Measurements from ENCODE around the gene CYSRT1. TPM values are rescaled to one million over a fixed set of nuclear protein-coding genes. Genes with fewer than 3 reads are reported as not detected.

CYSRT1 gene
- total RNA-seq, 3 donors from 2014 or later: 0.29 to 0.66 (median 0.32) TPM

DNA sequence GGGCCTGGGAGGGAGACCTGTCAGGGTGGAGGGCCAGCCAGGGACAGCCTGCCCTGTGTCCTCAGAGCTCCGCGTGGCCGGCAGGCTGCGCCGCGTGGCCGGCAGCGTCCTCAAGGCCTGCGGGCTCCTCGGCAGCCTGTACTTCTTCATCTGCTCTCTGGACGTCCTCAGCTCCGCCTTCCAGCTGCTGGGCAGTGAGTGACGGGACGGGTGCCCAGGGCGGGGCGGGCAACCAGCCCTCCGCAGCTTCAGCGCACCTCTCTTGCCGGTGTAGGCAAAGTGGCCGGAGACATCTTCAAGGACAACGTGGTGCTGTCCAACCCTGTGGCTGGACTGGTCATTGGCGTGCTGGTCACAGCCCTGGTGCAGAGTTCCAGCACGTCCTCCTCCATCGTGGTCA, 7.5 kb downstream of the CYSRT1 start:
- H3K9me3 ChIP-seq: no peaks in the 10 kb centered on the region
- no peak overlapping the region for H3K27ac ChIP-seq
- no peaks in the 10 kb centered on the region for H3K36me3 ChIP-seq
- no peak for TF ChIP-seq CTCF (IDR thresholded peaks at IDR 0.05)
- no peak for TF ChIP-seq POLR2AphosphoS5 (IDR thresholded peaks at IDR 0.05)
- no peak for TF ChIP-seq POLR2A (IDR thresholded peaks at IDR 0.05)
- no peak for DNase-seq (ENCODE audit: low spot score in 2 of 2)
- H3K27me3 ChIP-seq: peaks cover 27 to 80% of the 10 kb centered on the region in 2 donors
- intact Hi-C loops (cut with DNase I; ENCODE audit: low total_unique reads): loop anchor here (10.0 kb wide), 1 partner anchor 118 kb away; the partner anchor contains the start of gene DPP7
- H3K4me1 ChIP-seq: peaks cover 0 to 14% of the 10 kb centered on the region in 2 donors
- no peak overlapping the region for H3K4me3 ChIP-seq

DNA sequence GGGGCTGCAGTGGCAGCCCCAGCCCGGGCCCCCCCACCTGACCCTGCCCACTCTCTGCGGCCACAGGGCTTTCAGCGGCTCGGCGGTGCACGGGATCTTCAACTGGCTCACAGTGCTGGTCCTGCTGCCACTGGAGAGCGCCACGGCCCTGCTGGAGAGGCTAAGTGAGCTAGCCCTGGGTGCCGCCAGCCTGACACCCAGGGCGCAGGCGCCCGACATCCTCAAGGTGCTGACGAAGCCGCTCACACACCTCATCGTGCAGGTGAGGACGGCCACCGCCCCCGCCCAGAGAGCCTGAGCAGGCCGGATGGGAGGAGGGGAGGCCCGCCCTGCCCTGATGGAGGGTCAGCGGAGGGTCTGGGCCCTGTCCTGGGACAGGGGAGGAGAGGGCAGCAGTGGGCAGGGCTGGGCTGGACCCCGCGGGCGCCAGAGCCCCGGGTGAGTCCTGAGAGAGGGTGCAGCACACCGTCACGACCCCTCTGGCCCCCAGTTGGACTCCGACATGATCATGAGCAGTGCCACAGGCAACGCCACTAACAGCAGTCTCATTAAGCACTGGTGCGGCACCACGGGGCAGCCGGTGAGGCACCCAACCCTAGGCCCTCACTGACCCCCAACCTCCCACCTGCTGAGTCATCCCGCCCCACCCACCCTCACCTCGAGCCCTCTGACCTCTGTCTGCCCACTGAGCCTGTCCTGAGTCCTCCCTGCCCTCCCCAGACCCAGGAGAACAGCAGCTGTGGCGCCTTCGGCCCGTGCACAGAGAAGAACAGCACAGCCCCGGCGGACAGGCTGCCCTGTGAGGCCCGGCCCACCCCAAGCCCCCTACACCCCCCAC, 8.4 kb downstream of the CYSRT1 start:
- Histone ChIP-seq H3K27me3 (peaks cover 27 to 76% of the 10 kb centered on the region in 2 donors), H3K27ac (no peak overlapping the region), H3K4me3 (no peak overlapping the region), H3K36me3 (no peaks in the 10 kb centered on the region), H3K4me1 (peaks cover 0 to 21% of the 10 kb centered on the region in 2 donors), H3K9me3 (no peaks in the 10 kb centered on the region)
- intact Hi-C loops (cut with DNase I; ENCODE audit: low total_unique reads): loop anchor here (10.0 kb wide), 1 partner anchor 119 kb away; the partner anchor contains the start of gene DPP7
- DNase-seq (ENCODE audit: low spot score in 2 of 2): no peak
- TF ChIP-seq POLR2AphosphoS5 (IDR thresholded peaks at IDR 0.05) (no peak), POLR2A (IDR thresholded peaks at IDR 0.05) (no peak), CTCF (IDR thresholded peaks at IDR 0.05) (no peak)

DNA sequence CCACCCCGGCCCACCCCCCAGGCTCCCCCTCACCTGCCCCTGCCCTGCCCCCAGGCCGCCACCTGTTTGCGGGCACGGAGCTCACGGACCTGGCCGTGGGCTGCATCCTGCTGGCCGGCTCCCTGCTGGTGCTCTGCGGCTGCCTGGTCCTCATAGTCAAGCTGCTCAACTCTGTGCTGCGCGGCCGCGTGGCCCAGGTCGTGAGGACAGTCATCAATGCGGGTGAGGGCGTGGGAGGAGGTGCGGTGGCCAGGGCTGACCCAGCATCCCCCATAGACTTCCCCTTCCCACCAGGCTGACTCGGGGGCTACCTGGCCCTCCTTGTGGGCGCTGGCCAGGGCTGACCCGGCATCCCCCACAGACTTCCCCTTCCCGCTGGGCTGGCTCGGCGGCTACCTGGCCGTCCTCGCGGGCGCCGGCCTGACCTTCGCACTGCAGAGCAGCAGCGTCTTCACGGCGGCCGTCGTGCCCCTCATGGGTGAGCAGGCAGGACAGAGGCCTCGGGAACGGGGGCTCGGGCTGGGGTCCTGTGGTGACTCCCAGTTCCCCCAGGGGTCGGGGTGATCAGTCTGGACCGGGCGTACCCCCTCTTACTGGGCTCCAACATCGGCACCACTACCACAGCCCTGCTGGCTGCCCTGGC, 9.2 kb downstream of the CYSRT1 start:
- H3K27ac ChIP-seq: no peak overlapping the region
- no peak for DNase-seq (ENCODE audit: low spot score in 2 of 2)
- intact Hi-C loops (cut with DNase I; ENCODE audit: low total_unique reads): loop anchor here (10.0 kb wide), 1 partner anchor 119 kb away; the partner anchor contains the start of gene DPP7
- H3K36me3 ChIP-seq: no peaks in the 10 kb centered on the region
- no peak overlapping the region for H3K4me3 ChIP-seq
- H3K27me3 ChIP-seq: peaks cover 27 to 68% of the 10 kb centered on the region in 2 donors
- no peak for TF ChIP-seq POLR2A (IDR thresholded peaks at IDR 0.05)
- TF ChIP-seq CTCF (IDR thresholded peaks at IDR 0.05): no peak
- TF ChIP-seq POLR2AphosphoS5 (IDR thresholded peaks at IDR 0.05): no peak
- no peaks in the 10 kb centered on the region for H3K9me3 ChIP-seq
- H3K4me1 ChIP-seq: peaks cover 0 to 21% of the 10 kb centered on the region in 2 donors

GRCh38 chr9:137234758-137235423, 9.9 kb downstream of the CYSRT1 start:
- H3K27me3 ChIP-seq: peaks cover 25 to 61% of the 10 kb centered on the region in 2 donors
- no peak for DNase-seq (ENCODE audit: low spot score in 2 of 2)
- H3K36me3 ChIP-seq: no peaks in the 10 kb centered on the region
- H3K4me3 ChIP-seq: no peak overlapping the region
- intact Hi-C loops (cut with DNase I; ENCODE audit: low total_unique reads): loop anchor here (10.0 kb wide), 1 partner anchor 120 kb away; the partner anchor contains the start of gene DPP7
- H3K4me1 ChIP-seq: peaks cover 0 to 21% of the 10 kb centered on the region in 2 donors
- H3K27ac ChIP-seq: no peak overlapping the region
- TF ChIP-seq POLR2A (IDR thresholded peaks at IDR 0.05): no peak
- H3K9me3 ChIP-seq: no peaks in the 10 kb centered on the region

- Histone ChIP-seq H3K27ac (no peak overlapping the region), H3K4me3 (peak overlapping the region in 1 of 3 donors; percentile 46), H3K36me3 (no peaks in the 10 kb centered on the region), H3K27me3 (peaks cover 23 to 54% of the 10 kb centered on the region in 2 donors), H3K4me1 (peaks cover 0 to 21% of the 10 kb centered on the region in 2 donors), H3K9me3 (no peaks in the 10 kb centered on the region)
- DNase-seq (ENCODE audit: low spot score in 2 of 2): no peak
- intact Hi-C loops (cut with DNase I; ENCODE audit: low total_unique reads): loop anchor here (10.0 kb wide), 1 partner anchor 121 kb away; the partner anchor contains the start of gene DPP7
- TF ChIP-seq POLR2AphosphoS5 (IDR thresholded peaks at IDR 0.05) (no peak), CTCF (IDR thresholded peaks at IDR 0.05) (no peak), POLR2A (IDR thresholded peaks at IDR 0.05) (no peak)
Measured at GRCh38 chr9:137235424-137236237, 10.7 kb downstream of the CYSRT1 start.
